Vagina (tissue), 2 donors: Measurements from ENCODE around the gene PHF21B.

Experiments
- POLR2A ChIP-seq, 2 donors: fragments of 450-650 bp; IDR thresholded peaks; one replicate each; pipeline ENCODE4 v1.6.1; 2017; ENCODE audit warnings: antibody characterized with exemption in 2 of 2, mild to moderate bottlenecking in 2 of 2, moderate library complexity in 2 of 2
- POLR2AphosphoS5 ChIP-seq, 2 donors: sonication (generic); formaldehyde crosslinking; IDR thresholded peaks; one replicate each; pipeline ENCODE4 v1.9.0; 2017; ENCODE audit warnings: antibody characterized with exemption in 2 of 2, mild to moderate bottlenecking in 2 of 2, low read depth in 1 of 2; ENCODE audit not compliant: insufficient read depth in 1 of 2
- TF ChIP-seq, protein P1 (sequence below), 3 experiments: fragments of 450-650 bp in 2 of 3; fragments of 200-600 bp in 1 of 3; sonication (generic) in 1 of 3; IDR thresholded peaks; one replicate each; pipeline ENCODE4 v1.5.1; 2017 to 2019; ENCODE audit warnings: antibody characterized with exemption in 3 of 3, mild to moderate bottlenecking in 2 of 3, moderate library complexity in 2 of 3

GRCh38 chr22:44941207-44941606 is 68.6 kb downstream of the PHF21B start:
- TF ChIP-seq POLR2A (IDR thresholded peaks at IDR 0.05) (no peak), POLR2AphosphoS5 (IDR thresholded peaks at IDR 0.05; ENCODE audit: insufficient read depth in 1 of 2, low read depth in 1 of 2) (no peak)
- TF ChIP-seq, protein P1, sequence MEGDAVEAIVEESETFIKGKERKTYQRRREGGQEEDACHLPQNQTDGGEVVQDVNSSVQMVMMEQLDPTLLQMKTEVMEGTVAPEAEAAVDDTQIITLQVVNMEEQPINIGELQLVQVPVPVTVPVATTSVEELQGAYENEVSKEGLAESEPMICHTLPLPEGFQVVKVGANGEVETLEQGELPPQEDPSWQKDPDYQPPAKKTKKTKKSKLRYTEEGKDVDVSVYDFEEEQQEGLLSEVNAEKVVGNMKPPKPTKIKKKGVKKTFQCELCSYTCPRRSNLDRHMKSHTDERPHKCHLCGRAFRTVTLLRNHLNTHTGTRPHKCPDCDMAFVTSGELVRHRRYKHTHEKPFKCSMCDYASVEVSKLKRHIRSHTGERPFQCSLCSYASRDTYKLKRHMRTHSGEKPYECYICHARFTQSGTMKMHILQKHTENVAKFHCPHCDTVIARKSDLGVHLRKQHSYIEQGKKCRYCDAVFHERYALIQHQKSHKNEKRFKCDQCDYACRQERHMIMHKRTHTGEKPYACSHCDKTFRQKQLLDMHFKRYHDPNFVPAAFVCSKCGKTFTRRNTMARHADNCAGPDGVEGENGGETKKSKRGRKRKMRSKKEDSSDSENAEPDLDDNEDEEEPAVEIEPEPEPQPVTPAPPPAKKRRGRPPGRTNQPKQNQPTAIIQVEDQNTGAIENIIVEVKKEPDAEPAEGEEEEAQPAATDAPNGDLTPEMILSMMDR (IDR thresholded peaks at IDR 0.05), result no peak
